ENCODE measurements around the gene AGPAT4. TPM values are rescaled to one million over a fixed set of nuclear protein-coding genes. Genes with fewer than 3 reads are reported as not detected.

The AGPAT4 gene
- total RNA-seq, 1 experiment from 2014 or later = 15.5 TPM

DNA sequence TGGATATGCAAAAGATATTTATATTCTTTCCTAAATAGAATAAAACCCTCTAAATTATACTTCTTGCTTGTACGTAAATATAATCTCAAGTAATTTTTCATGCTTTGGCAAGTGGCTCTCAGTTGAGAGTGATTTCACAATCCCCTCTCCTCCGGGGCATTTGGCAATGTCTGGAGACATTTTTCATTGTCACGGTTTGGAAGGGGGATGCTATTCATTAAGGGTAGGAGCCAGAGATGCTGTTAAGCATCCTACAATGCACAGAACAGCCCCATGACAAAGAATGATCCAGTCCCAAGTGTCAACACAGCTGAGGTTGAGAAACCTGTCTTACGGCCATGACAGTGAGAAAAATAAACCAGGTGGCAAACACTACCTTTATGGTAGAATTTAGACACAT is 75.7 kb downstream of the AGPAT4 start:
- TF ChIP-seq ELF1 (IDR thresholded peaks at IDR 0.05; ENCODE audit: borderline replicate concordance, low read depth) = no peak
- POLR2A ChIA-PET = no interaction called here
- H3K9me3 ChIP-seq (ENCODE audit: control insufficient read depth in 1 of 2, insufficient read depth in 1 of 2, low read depth in 1 of 2, low read length in 2 of 2) = no peaks in the 10 kb centered on the region
- DNase-seq (ENCODE audit: low read depth, low spot score) (no peak), ATAC-seq (no peak)
- no peak overlapping the region for H3K9ac ChIP-seq (ENCODE audit: low read length)
- no peaks in the 10 kb centered on the region for H3K79me2 ChIP-seq (ENCODE audit: insufficient read depth, low read length)
- RAD21 ChIA-PET (ENCODE audit: low non-redundant PET in 1 of 2, low total read pairs in 2 of 2, uncharacterized antibody in 2 of 2, unreplicated experiment in 2 of 2) = no interaction called here
- no peak overlapping the region for H3K27ac ChIP-seq (ENCODE audit: low read depth, low read length)
- H3K27me3 ChIP-seq (ENCODE audit: insufficient read depth, low read length) = no peaks in the 10 kb centered on the region
- no peak overlapping the region for H3K4me2 ChIP-seq (ENCODE audit: low read length)
- no peak overlapping the region for H2AFZ ChIP-seq (ENCODE audit: low read depth, low read length, poor library complexity, severe bottlenecking)
- BruUV-seq (replicated peaks) = no TSS peak
- H3K36me3 ChIP-seq (ENCODE audit: control insufficient read depth in 1 of 2, insufficient read depth in 2 of 2, low read length in 2 of 2) = no peaks in the 10 kb centered on the region
- H3K4me1 ChIP-seq (ENCODE audit: control insufficient read depth in 1 of 2, insufficient read depth in 2 of 2, low read length in 2 of 2) = peaks cover 0 to 8% of the 10 kb centered on the region in 2 experiments; a peak in 1 of 4 replicates
- no peaks in the 10 kb centered on the region for H4K20me1 ChIP-seq (ENCODE audit: insufficient read depth)
- H3K9me2 ChIP-seq (ENCODE audit: insufficient read depth) = no peaks in the 10 kb centered on the region
- H3K4me3 ChIP-seq (replicated peaks in 1 of 2; ENCODE audit: low read depth in 1 of 2, low read length in 2 of 2) = no peak overlapping the region
- CTCF ChIA-PET = no interaction called here
- intact Hi-C loops (cut with micrococcal nuclease) = no loop called here

DNA sequence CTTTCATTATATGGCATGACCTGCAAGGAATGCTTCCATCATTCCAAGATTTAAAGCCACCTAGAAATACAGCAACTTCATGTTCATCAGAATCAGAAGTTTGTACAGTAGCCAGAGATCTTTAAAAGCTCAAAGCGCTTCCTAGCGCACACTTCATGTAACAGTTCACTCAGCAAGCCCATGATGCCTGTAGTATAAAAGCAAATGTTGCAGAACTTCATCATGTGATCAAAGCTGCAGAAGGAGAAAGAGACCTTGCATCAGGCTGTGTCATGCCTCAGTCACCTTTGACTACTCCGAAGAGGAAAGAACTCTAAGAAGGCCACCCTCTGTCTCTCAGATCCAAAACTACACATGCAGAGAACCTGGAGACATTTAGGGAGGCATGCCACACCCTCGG is 78.5 kb downstream of the AGPAT4 start:
- Histone ChIP-seq H3K27ac (ENCODE audit: low read depth, low read length) (no peak overlapping the region), H3K4me1 (ENCODE audit: control insufficient read depth in 1 of 2, insufficient read depth in 2 of 2, low read length in 2 of 2) (peaks cover 0 to 8% of the 10 kb centered on the region in 2 experiments; a peak in 1 of 4 replicates), H3K79me2 (ENCODE audit: insufficient read depth, low read length) (no peaks in the 10 kb centered on the region), H2AFZ (ENCODE audit: low read depth, low read length, poor library complexity, severe bottlenecking) (no peak overlapping the region), H3K9me3 (ENCODE audit: control insufficient read depth in 1 of 2, insufficient read depth in 1 of 2, low read depth in 1 of 2, low read length in 2 of 2) (no peaks in the 10 kb centered on the region), H3K4me3 (replicated peaks in 1 of 2; ENCODE audit: low read depth in 1 of 2, low read length in 2 of 2) (no peak overlapping the region), H3K27me3 (ENCODE audit: insufficient read depth, low read length) (no peaks in the 10 kb centered on the region), H3K36me3 (ENCODE audit: control insufficient read depth in 1 of 2, insufficient read depth in 2 of 2, low read length in 2 of 2) (no peaks in the 10 kb centered on the region), H3K4me2 (ENCODE audit: low read length) (no peak overlapping the region), H3K9me2 (ENCODE audit: insufficient read depth) (no peaks in the 10 kb centered on the region), H3K9ac (ENCODE audit: low read length) (no peak overlapping the region), H4K20me1 (ENCODE audit: insufficient read depth) (no peaks in the 10 kb centered on the region)
- intact Hi-C loops (cut with micrococcal nuclease) = no loop called here
- TF ChIP-seq CEBPB (IDR thresholded peaks at IDR 0.05; ENCODE audit: low read depth) = no peak
- TF ChIP-seq, protein P1, sequence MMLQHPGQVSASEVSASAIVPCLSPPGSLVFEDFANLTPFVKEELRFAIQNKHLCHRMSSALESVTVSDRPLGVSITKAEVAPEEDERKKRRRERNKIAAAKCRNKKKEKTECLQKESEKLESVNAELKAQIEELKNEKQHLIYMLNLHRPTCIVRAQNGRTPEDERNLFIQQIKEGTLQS (IDR thresholded peaks at IDR 0.05) = no peak
- TF ChIP-seq ELF1 (IDR thresholded peaks at IDR 0.05; ENCODE audit: borderline replicate concordance, low read depth) = no peak
- TF ChIP-seq EZH2 (IDR thresholded peaks at IDR 0.05) = no peak
- TF ChIP-seq RAD21 (IDR thresholded peaks at IDR 0.05; ENCODE audit: low read depth) = no peak
- no peak for TF ChIP-seq SP1 (IDR thresholded peaks at IDR 0.05; ENCODE audit: low read depth)
- POLR2A ChIA-PET = no interaction called here
- ATAC-seq (no peak; the same call in 1 of the 2 replicates), DNase-seq (ENCODE audit: low read depth, low spot score) (no peak)
- RAD21 ChIA-PET (ENCODE audit: low non-redundant PET in 1 of 2, low total read pairs in 2 of 2, uncharacterized antibody in 2 of 2, unreplicated experiment in 2 of 2) = no interaction called here
- no TSS peak for BruUV-seq (replicated peaks)
- CTCF ChIA-PET = no interaction called here

All from HCT116 (cell line).